G401 (cell line): ENCODE measurements around the gene CCDC17. TPM values are rescaled to one million over a fixed set of nuclear protein-coding genes. Genes with fewer than 3 reads are reported as not detected.
A peak's percentile ranks its signal among the peaks of the same experiment; 100 is the strongest.
"Not testable (repeated sequence)": the region's sequence is repeated elsewhere in the genome, so short reads cannot be mapped to it uniquely, and the experiment has no call there.

ENCODE experiments used
- DNase-seq: peaks from one replicate; pipeline ENCODE4 v3.0.0-alpha.2; 2015; ENCODE audit warnings: low spot score
- in situ Hi-C: cut with HindIII; loops from 2 replicates; pipeline ENCODE4 v1.10.0; 2016; ENCODE audit warnings: low sequenced_read_pairs, mixed read lengths
- total RNA-seq: library from RNA; depleted of rRNA; stranded (reverse); fragments of >200 nt; shearing (Covaris generic); gene quantifications from 2 replicates; pipeline ENCODE4 v1.2.3, GENCODE V29; 2014

Gene CCDC17
- total RNA-seq, 1 experiment from 2014 or later, result 3.5 TPM

GRCh38 chr1:45629035-45629434 is 5.2 kb upstream of the CCDC17 start:
- no peak for DNase-seq
- in situ Hi-C loops, result loop anchor here (25.0 kb wide), 1 partner anchor 233 kb away; no protein-coding TSS in a partner anchor

- in situ Hi-C loops, result no loop called here
- no peak for DNase-seq
These were observed 1.1 kb downstream of the CCDC17 start for GRCh38 chr1:45622524-45623394.

- in situ Hi-C loops, result no loop called here
These were observed 1.8 kb downstream of the CCDC17 start for GRCh38 chr1:45621895-45622523.

GRCh38 chr1:45621501-45621836 is 2.4 kb downstream of the CCDC17 start:
- in situ Hi-C loops, result no loop called here
- no peak for DNase-seq

More at GRCh38 chr1:45621895-45622523, 1.8 kb downstream of the CCDC17 start:
- no peak for DNase-seq

- DNase-seq, result no peak
- in situ Hi-C loops, result no loop called here
These were observed 3.0 kb downstream of the CCDC17 start for GRCh38 chr1:45620588-45621500.

GRCh38 chr1:45619149-45619921 is 4.5 kb downstream of the CCDC17 start:
- in situ Hi-C loops, result no loop called here

GRCh38 chr1:45617618-45618017 is 6.2 kb downstream of the CCDC17 start:
- DNase-seq, result no peak
- in situ Hi-C loops, result no loop called here

More at GRCh38 chr1:45619149-45619921, 4.5 kb downstream of the CCDC17 start:
- no peak for DNase-seq

GRCh38 chr1:45615885-45616284 is 8.0 kb downstream of the CCDC17 start:
- no peak for DNase-seq
- in situ Hi-C loops, result no loop called here

GRCh38 chr1:45612941-45613579 is 10.8 kb downstream of the CCDC17 start:
- DNase-seq, result no peak
- in situ Hi-C loops, result no loop called here

GRCh38 chr1:45610589-45611226 is 13.1 kb downstream of the CCDC17 start:
- in situ Hi-C loops, result no loop called here
- no peak for DNase-seq

GRCh38 chr1:45608175-45609156 is 15.4 kb downstream of the CCDC17 start:
- no peak for DNase-seq
- in situ Hi-C loops, result no loop called here

GRCh38 chr1:45607404-45608074 is 16.3 kb downstream of the CCDC17 start:
- in situ Hi-C loops, result no loop called here

GRCh38 chr1:45604239-45604638 is 19.6 kb downstream of the CCDC17 start:
- in situ Hi-C loops, result no loop called here
- DNase-seq, result no peak

More at GRCh38 chr1:45607404-45608074, 16.3 kb downstream of the CCDC17 start:
- DNase-seq, result no peak

GRCh38 chr1:45596765-45597164 is 27.1 kb downstream of the CCDC17 start:
- in situ Hi-C loops, DNase-seq: not testable (repeated sequence)

GRCh38 chr1:45594412-45594811 is 29.4 kb downstream of the CCDC17 start:
- in situ Hi-C loops, result no loop called here
- no peak for DNase-seq

GRCh38 chr1:45589861-45590260 is 34.0 kb downstream of the CCDC17 start:
- DNase-seq, result peak; percentile 15
- in situ Hi-C loops, result no loop called here
